ENCODE measurements around the gene ADGRL3.

DNA sequence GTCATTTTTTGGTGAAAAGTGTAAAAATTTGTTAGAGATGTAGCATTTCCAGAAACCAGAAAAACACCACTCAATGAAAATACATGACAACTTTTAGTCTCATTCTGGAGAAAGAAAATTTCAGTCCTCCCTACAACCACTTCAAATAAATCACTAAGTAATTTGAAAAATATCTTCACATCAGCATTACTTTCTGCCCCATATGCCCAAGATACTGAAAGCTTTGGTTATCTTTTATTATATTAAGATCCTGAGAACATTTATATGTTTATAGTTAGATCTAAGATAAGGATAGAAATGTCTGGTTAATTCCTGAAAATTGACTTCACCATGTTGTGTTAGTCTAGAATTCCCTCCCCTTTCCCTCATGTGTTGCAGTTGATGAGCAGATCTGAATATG, 119.0 kb downstream of the ADGRL3 start:
- TF ChIP-seq, protein P1, sequence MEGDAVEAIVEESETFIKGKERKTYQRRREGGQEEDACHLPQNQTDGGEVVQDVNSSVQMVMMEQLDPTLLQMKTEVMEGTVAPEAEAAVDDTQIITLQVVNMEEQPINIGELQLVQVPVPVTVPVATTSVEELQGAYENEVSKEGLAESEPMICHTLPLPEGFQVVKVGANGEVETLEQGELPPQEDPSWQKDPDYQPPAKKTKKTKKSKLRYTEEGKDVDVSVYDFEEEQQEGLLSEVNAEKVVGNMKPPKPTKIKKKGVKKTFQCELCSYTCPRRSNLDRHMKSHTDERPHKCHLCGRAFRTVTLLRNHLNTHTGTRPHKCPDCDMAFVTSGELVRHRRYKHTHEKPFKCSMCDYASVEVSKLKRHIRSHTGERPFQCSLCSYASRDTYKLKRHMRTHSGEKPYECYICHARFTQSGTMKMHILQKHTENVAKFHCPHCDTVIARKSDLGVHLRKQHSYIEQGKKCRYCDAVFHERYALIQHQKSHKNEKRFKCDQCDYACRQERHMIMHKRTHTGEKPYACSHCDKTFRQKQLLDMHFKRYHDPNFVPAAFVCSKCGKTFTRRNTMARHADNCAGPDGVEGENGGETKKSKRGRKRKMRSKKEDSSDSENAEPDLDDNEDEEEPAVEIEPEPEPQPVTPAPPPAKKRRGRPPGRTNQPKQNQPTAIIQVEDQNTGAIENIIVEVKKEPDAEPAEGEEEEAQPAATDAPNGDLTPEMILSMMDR (IDR thresholded peaks at IDR 0.05), result no peak
- no peak for TF ChIP-seq EZH2 (IDR thresholded peaks at IDR 0.05; ENCODE audit: borderline replicate concordance, insufficient read depth, low read depth, low read length, poor library complexity, severe bottlenecking)

Data from B cell (primary cell).